AG04449 (cell line): ENCODE results near the gene CLEC2B.

ENCODE experiments used
- CTCF ChIA-PET: fragments of 350-600 bp; formaldehyde crosslinking; extraction: SDS; loops from one replicate; lab custom pipeline; 2021; ENCODE audit warnings: antibody characterized with exemption; lab: Yijun Ruan, JAX
- POLR2A ChIA-PET: fragments of 400-600, 350-600 bp; formaldehyde crosslinking; extraction: SDS; loops from one replicate; lab custom pipeline; 2020; ENCODE audit warnings: antibody characterized with exemption, inconsistent platforms; lab: Yijun Ruan, JAX
- DNase-seq: peaks from one replicate; pipeline ENCODE4 v3.0.0-alpha.2; 2010; ENCODE audit warnings: low read depth, low spot score
- H3K4me3 ChIP-seq: 2 replicates; pipeline ENCODE4 v1.5.1; 2011; ENCODE audit warnings: low read depth, mild to moderate bottlenecking, control low read depth, low read length
- CTCF ChIP-seq: IDR thresholded peaks from one replicate; pipeline ENCODE4 v1.5.1; 2011; ENCODE audit warnings: mild to moderate bottlenecking, moderate library complexity, low read length, control low read depth, inconsistent platforms; ENCODE audit not compliant: insufficient read depth; ENCODE audit errors: missing control alignments

Gene CLEC2B

GRCh38 chr12:9869307-9870161 lies at the start of gene CLEC2B:
Gene CLEC2B, minus strand, starts transcription at chr12:9869354.
- CTCF ChIA-PET = no interaction called here
- no peak for TF ChIP-seq CTCF
- DNase-seq = peak; percentile 14
- H3K4me3 ChIP-seq = peak within 1 kb of the TSS; percentile 44
- POLR2A ChIA-PET = no interaction called here

- no peak for DNase-seq
- no peak overlapping the region for H3K4me3 ChIP-seq
- TF ChIP-seq CTCF = no peak
- ChIA-PET POLR2A (no interaction called here), CTCF (no interaction called here)
These were observed 42.6 kb upstream of the CLEC2B start for GRCh38 chr12:9911708-9912107.

- no peak for TF ChIP-seq CTCF
- POLR2A ChIA-PET = no interaction called here
- DNase-seq = no peak
- CTCF ChIA-PET = no interaction called here
- no peak overlapping the region for H3K4me3 ChIP-seq
These were observed 41.7 kb upstream of the CLEC2B start for GRCh38 chr12:9910716-9911421.

GRCh38 chr12:9909724-9910123 lies 40.6 kb upstream of the CLEC2B start:
- ChIA-PET CTCF (no interaction called here), POLR2A (no interaction called here)
- TF ChIP-seq CTCF = no peak
- DNase-seq = no peak
- H3K4me3 ChIP-seq = no peak overlapping the region

- ChIA-PET CTCF (no interaction called here), POLR2A (no interaction called here)
- H3K4me3 ChIP-seq = no peak overlapping the region
- DNase-seq = no peak
- TF ChIP-seq CTCF = no peak
These were observed 39.2 kb upstream of the CLEC2B start for GRCh38 chr12:9908350-9908749.

GRCh38 chr12:9907769-9908168 lies 38.6 kb upstream of the CLEC2B start:
- no peak for DNase-seq
- ChIA-PET CTCF (no interaction called here), POLR2A (no interaction called here)
- no peak for TF ChIP-seq CTCF
- no peak overlapping the region for H3K4me3 ChIP-seq
